ENCODE results near the gene STKLD1.

GRCh38 chr9:133372144-133372543, 4.0 kb upstream of the STKLD1 start:
- TF ChIP-seq POLR2A (IDR thresholded peaks at IDR 0.05) (no peak), CTCF (IDR thresholded peaks at IDR 0.05) (no peak)

All from tibial nerve (tissue), 3 donors.